Measurements from ENCODE around the gene DEAF1.

The DEAF1 gene

DNA sequence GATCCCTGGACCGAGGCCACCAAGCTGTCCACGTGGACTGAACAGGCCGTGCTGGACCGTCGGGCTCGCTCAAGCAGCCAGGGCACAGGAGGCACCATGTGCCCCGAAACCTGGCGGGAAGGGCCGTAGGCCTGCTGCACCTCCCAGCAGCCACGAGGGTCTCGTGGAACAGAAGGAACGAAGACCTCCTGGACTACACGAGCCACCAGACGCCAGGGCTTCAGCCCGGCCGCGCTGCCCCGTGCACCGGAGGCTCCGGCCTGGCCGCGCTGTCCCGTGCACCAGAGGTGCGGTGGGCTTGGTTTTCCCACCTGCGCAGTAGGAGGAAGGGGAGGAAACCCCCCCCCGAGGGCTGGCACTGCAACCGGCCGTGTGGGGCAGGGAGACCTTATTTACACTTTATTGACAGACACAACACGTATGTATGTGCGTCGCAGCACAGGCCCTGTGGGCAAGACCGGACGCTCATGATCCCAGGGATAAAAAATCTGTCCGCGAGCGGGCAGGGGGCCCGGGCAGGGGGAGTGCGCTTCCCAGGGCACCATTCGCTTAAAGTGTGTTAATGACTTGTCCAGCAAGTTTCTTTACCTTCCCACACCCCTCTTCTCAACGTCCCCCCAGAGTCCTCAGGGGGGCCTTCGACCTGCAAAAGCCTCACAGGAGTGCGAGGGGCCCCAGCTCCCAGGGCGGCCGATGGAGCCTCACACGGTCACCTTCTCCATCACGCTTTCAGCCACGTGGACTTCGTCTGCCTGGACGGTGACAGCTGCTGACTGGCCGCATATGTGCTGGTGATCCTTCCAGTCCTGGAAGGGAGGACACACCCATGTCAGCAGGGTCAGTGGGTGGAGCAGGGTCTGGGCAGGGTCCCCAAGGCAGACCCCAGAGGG is 50.9 kb downstream of the DEAF1 start:
- DNase-seq: no peak

- no peak for DNase-seq
Observed at GRCh38 chr11:643366-643765, 51.7 kb downstream of the DEAF1 start.

GRCh38 chr11:641806-642370 is 53.1 kb downstream of the DEAF1 start:
- no peak for DNase-seq

DNA sequence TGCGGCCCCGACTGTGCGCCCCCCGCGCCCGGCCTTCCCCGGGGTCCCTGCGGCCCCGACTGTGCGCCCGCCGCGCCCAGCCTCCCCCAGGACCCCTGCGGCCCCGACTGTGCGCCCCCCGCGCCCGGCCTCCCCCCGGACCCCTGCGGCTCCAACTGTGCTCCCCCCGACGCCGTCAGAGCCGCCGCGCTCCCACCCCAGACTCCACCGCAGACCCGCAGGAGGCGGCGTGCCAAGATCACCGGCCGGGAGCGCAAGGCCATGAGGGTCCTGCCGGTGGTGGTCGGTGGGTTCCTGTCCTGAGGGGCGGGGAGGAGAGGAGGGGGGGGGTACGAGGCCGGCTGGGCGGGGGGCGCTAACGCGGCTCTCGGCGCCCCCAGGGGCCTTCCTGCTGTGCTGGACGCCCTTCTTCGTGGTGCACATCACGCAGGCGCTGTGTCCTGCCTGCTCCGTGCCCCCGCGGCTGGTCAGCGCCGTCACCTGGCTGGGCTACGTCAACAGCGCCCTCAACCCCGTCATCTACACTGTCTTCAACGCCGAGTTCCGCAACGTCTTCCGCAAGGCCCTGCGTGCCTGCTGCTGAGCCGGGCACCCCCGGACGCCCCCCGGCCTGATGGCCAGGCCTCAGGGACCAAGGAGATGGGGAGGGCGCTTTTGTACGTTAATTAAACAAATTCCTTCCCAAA is 54.9 kb downstream of the DEAF1 start:
- DNase-seq: no peak

- no peak for DNase-seq
Observed at GRCh38 chr11:639332-639955, 55.6 kb downstream of the DEAF1 start.

GRCh38 chr11:638631-639331 is 56.2 kb downstream of the DEAF1 start:
- DNase-seq: no peak

- no peak for DNase-seq
Observed at GRCh38 chr11:637593-638521, 57.2 kb downstream of the DEAF1 start.

DNA sequence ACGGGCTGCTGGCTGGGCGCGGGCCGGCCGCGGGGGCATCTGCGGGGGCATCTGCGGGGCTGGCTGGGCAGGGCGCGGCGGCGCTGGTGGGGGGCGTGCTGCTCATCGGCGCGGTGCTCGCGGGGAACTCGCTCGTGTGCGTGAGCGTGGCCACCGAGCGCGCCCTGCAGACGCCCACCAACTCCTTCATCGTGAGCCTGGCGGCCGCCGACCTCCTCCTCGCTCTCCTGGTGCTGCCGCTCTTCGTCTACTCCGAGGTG is 57.8 kb downstream of the DEAF1 start:
- DNase-seq: no peak

DNA sequence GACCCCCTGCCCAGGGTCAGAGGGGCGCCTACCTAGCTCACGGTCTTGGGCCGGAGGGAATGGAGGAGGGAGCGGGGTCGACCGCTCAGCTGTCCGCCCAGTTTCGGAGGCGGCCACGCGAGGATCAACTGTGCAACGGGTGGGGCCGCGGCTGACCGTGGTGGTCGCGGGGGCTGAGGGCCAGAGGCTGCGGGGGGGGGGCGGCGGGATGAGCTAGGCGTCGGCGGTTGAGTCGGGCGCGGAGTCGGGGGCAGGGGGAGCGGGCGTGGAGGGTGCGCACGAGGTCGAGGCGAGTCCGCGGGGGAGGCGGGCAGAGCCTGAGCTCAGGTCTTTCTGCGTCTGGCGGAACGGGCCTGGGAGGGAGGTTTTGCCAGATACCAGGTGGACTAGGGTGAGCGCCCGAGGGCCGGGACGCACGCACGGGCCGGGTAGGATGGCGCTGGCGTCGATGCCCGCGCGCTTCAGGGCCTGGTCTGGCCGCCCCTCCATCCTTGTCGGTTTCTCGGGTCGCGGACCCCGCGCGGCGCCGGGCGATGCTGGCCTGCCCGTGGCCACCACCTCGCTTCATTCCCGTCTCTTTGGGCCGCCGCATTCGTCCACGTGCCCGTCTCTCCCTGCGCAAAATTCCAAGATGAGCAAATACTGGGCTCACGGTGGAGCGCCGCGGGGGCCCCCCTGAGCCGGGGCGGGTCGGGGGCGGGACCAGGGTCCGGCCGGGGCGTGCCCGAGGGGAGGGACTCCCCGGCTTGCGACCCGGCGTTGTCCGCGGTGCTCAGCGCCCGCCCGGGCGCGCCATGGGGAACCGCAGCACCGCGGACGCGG is 58.3 kb downstream of the DEAF1 start, which contains the start of gene DRD4:
TSS of gene DRD4 (plus strand) at position 759 of the 822 bp plus-strand sequence. CDS start at position 795, 36 bp downstream.
- no peak for DNase-seq

DNA sequence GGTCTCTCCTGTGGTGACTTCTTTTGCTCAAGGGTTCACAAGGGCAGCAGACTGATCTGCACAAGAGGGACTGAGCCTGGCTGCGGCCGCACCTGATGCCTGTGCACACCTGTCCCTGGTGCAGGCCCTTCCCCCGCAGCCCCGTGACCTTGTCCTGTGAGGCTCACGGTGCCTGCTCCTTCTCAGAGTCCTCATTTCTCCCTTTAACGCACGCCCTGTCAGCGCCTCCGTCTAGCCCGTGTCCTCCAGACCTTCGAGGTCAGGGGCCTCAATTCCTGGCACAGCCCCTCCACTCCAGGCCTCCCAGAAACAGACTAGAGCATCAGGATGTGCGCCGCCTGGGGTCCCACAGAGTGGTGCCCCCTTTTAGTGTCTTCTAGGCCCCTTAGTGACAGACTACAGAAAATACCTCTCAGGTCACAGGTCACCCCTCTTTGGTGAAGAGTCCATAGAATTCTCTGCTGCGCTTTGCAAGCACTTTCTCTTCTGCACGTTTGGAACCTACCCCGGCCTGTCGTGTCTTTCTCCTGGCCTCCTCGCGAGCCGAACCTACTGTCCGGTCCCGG is 59.0 kb downstream of the DEAF1 start:
- DNase-seq: no peak

DNA sequence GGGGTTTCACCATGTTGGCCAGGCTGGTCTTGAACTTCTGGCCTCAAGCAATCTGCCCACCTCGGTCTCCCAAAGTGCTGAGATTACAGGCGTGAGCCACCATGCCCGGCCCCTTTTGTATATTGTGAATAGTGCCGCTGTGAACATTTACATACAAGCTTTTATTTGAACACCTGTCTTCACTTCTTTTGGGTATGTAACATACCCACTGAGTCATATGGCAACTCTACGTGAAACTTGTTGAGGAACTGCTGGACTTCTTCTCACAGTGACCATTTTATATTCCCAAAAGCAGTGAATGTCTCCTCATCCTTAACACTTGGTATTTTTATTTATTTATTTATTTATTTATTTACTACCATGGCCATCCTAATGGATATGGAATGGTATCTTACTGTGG is 64.2 kb downstream of the DEAF1 start:
- DNase-seq: no peak

- DNase-seq: no peak
Observed at GRCh38 chr11:629237-629583, 65.8 kb downstream of the DEAF1 start.

- DNase-seq: no peak
Observed at GRCh38 chr11:628056-628455, 67.0 kb downstream of the DEAF1 start.

- no peak for DNase-seq
Observed at GRCh38 chr11:627308-627576, 67.8 kb downstream of the DEAF1 start.

DNA sequence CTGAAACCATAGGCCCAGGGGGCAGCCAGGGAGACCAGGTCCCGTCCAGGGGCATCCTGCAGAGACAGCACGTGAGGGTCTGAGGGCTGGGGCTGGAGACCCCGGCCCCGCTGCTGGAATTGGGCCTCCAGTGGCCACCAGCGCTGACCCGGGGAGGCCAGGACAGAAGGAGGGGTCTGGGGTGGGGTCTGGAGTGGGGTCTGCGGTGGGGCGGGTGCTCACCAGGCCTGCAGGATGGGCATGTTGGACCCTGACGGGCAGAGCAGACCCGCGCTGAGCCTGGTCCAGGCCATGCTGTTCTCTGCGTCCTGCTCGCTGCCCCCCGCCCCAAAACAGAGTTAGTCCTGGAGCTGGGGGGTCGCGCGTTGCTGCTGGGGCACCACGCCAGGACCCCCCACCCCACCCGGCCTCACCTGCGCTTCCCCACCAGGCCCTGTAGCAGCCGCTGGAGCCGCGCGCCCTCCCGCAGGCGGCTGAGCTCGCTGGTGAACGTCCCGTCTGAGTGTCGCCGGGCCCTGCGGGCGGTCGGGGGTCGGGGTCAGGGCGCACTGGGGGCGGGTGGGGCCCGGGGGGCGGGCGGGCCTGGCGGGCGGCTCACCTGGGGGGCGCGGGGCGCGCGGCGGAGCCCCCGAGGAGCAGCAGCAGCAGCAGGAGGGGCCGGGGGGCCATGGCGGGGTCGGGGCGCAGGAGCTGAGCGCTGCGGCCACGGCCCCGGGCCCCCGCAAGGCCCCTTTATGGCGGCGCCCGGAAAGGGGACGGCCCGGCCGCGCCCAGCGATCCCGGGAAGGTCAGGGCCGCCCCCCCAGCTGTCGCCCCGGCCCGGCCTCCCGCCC is 68.3 kb downstream of the DEAF1 start, which contains the start of gene SCT:
TSS of gene SCT (minus strand) at position 707 of the 833 bp plus-strand sequence. CDS start at position 669, 38 bp downstream.
- no peak for DNase-seq

GRCh38 chr11:625636-626268 is 69.3 kb downstream of the DEAF1 start:
- DNase-seq: no peak

GRCh38 chr11:624705-625635 is 70.1 kb downstream of the DEAF1 start, which contains the start of gene CDHR5:
TSS of gene CDHR5 (minus strand) at chr11:624955. CDS start at chr11:624902, 53 bp downstream.
- no peak for DNase-seq

Measured in stimulated activated CD4-positive, alpha-beta T cell treated with anti-CD3 and anti-CD28 coated beads, Interleukin-2, amount 100 ng/mL, for 24 hours (primary cell).